DMS53 (cell line): ENCODE data around the gene KAZN.

Experiments
- DNase-seq: peaks from one replicate; lab custom pipeline; 2025; lab: John Stamatoyannopoulos, UW

The KAZN gene

DNA sequence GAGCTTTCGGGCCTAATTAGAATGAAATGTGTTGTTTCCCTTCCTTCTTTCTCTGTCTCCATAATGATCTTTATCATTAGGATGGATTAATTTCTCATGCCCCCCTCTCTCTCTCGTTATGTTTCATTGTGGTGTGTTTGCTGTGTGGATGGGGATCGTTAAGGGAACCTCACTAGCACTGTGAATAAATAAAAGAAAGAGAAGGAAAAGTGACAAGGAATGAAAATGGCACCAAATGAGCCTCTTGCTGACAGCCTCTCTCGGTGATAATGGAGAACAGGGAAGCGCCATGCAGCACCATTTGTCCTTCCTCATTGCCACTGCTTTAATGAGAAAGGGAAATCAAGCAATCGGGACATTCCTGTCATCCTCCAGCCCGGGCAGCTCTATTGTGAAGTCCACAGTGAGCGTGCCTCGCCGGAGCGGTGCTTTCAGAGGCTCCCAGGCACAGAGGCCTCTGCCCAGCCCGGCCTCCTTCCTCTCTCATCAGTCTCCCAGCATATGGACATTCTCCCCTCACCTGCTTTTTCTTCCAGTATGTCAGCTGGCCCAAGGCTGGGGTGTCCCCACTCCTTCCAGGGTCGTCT lies 289.4 kb downstream of the KAZN start:
- DNase-seq, result no peak

- no peak for DNase-seq
Measured at GRCh38 chr1:14888374-14888773, 289.9 kb downstream of the KAZN start.

DNA sequence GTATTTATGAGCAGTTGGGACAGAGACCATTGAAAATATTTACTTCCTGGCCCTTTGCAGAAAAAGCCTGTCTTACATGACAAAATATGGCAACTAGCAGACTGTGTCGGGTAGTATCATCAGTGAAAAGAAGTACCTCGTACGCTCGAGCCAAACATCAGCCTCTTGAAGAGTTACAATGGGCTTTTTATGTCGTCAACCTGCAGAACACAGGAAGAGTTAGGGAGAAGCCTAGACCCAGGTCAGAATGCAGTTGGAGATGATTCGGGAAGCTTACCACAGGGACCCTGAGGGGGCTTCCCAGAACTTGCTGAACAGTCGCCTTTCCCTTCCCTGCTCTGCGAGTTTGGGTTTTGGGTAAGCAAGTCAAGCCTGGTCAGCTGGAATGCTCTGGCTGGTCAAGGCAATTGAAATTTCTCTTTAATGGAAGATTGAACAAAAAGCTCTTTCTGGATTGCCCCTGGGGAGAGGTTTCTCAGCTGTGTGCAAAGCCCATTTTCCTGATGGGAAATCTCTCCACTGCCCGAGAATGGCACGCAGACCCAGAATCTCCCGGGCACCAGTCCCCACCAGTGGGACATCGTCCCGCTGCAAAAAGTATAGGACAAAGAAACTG lies 291.4 kb downstream of the KAZN start:
- DNase-seq, result no peak

- DNase-seq, result no peak
Measured at GRCh38 chr1:14891991-14892390, 293.5 kb downstream of the KAZN start.

DNA sequence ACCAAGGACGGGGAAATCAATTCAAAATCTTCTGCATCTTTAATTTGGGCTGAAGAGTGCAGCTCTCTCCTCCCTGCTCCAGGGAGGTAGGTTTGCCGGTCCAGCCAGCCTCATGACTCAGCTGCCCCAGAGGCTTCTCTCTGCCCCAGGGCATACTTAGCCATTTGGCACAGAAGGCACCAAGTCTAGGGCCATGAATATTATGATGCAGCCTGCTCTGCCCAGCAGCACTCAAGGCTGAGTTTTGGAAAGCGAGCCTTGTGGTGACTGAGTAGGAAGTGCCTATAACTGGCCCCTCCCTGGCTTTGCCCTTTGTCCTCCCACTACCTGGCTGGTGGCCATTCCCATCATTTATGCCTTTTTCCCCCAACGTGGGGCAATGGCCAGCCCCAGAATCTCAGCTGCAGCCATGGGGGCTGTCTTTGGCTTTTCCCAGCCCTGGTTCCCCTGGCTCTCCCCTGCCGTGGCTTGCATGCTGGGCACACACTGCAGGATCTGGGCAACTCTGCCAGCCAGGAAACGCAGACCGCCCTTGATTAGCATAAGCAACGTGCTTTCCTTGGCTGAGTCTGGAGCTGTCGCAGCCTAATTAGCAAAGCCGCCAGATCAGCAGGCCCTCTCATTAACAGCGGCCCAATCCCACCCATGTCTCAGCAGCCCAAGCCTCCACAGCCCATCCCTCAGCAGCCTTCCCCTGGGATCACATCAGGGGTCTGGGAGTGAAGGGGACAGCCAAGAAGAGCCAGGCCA lies 296.5 kb downstream of the KAZN start:
- no peak for DNase-seq

DNA sequence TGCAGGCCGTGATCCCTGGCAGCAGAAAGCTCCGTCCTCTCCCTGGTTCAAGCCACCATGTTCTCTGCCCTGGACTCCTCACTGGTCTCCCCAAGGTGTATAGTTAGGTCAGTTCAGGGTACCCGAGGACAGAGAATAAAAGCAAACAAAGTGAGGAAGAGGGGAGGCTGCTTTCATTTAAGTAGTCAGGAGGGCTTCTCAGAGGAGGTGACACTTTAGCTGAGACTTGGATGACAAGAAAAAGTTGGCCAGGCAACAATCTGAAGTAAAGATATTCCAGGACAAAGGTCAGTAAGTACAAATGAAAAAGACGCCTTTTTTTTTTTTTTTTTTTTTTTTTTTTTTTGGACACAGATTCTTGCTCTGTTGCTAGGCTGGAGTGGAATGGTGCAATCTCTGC lies 297.2 kb downstream of the KAZN start:
- DNase-seq, result no peak

DNA sequence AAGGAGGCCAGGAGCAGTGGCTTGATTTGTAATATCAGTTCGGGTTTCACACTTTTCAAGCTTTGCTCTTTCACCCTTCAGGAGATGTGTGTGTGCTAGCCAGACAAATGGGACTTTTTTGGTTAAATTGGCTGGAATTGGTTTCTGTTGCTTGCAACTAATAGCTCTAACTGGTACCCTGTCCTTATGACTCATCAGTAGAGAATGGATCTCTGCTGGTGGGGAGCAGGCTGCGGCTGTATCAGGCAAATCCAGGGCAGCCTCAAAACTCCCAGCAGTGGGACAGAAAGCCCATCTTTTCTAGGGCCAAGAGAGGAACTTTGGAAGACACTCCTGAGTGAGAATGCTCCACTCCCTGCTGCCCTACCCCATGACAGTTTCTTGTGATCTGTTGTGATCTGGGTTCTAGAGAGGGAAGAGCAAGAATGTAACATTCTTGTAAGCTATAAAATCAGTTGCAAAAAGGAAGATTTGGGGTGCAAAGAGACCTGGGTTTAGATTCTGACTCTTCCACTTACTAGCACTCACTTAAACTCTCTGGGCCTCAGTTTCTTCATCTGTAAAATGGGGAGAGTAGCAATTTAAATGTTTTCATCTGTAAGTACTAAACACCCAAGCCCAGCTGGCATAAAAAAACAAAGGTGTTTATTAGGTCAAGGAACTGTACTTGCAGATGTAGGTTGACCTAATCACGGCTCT lies 298.0 kb downstream of the KAZN start:
- DNase-seq, result no peak

GRCh38 chr1:14897080-14897449 lies 298.6 kb downstream of the KAZN start:
- no peak for DNase-seq

GRCh38 chr1:14897547-14897946 lies 299.1 kb downstream of the KAZN start:
- no peak for DNase-seq

DNA sequence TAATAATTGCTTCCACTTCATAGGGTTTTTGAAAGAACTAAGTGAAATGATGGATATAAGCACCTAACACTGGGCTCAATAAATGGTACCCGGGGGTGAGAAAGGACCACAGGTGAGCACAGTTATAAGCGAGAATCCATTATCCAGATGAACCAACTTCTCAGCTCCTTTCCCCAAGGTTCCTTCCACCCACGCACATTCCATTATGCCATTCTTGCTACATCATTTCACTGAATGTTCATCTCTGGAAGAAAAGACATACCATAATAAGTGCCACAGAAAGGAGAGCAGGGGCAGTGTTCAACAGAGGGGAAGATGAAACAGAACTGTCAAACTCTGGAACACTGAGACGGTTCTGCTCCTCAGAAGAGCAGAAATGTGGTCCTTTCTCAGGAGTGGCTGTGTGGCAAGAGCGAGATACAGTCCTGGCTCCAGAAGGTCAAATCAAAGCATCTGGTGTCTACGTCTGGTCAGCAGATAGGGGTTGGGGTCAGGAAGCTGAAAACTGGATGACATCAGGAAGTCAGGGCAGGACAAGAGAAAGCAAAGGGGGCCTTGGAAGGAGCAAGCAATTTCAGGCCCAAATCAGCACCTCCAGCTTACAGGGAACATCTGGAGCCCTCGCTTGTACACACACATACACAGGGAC lies 299.6 kb downstream of the KAZN start:
- DNase-seq, result no peak

- DNase-seq, result no peak
Measured at GRCh38 chr1:14899686-14900085, 301.2 kb downstream of the KAZN start.

GRCh38 chr1:14901371-14901954 lies 303.0 kb downstream of the KAZN start:
- no peak for DNase-seq

- DNase-seq, result no peak
Measured at GRCh38 chr1:14903922-14904321, 305.4 kb downstream of the KAZN start.

GRCh38 chr1:14906665-14907064 lies 308.2 kb downstream of the KAZN start:
- no peak for DNase-seq

- DNase-seq, result no peak
Measured at GRCh38 chr1:14907416-14907815, 308.9 kb downstream of the KAZN start.

- DNase-seq, result no peak
Measured at GRCh38 chr1:14909273-14909672, 310.8 kb downstream of the KAZN start.

GRCh38 chr1:14909920-14910460 lies 311.5 kb downstream of the KAZN start:
- no peak for DNase-seq

DNA sequence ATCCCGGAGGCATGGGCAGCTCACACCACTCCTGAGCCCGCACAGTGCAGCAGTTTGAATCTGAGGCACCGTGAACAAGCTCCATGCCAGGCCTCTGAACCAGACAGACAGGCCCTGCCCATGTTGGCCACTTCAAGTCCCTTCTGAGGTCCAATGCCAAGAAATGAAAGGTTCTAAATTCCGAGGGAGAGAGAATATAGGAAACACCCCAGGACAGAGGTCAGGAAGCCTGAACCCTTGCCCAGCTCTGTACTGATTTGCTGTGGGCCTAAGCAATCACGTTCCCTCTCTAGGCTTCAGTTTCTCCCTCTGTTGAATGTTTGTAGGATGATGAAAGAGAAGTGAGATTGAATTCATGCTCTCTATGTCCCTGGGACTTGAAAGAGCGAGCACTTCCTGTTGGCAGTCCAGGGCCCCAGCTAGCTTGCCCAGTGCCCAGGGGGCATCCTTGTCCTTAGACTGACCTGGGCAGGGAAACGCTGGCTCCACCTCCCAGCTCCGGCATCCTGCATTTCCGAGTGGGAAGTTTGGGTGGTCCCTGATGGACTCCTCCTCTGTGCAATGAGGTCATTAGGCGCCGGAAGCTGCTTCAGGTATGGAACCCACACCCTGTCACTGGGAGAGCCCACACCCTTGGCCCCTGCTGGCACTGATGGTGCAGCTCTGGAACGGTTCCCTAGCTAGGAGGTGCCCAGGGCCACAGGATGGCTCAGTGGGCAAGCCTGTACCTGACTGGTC lies 312.7 kb downstream of the KAZN start:
- no peak for DNase-seq

DNA sequence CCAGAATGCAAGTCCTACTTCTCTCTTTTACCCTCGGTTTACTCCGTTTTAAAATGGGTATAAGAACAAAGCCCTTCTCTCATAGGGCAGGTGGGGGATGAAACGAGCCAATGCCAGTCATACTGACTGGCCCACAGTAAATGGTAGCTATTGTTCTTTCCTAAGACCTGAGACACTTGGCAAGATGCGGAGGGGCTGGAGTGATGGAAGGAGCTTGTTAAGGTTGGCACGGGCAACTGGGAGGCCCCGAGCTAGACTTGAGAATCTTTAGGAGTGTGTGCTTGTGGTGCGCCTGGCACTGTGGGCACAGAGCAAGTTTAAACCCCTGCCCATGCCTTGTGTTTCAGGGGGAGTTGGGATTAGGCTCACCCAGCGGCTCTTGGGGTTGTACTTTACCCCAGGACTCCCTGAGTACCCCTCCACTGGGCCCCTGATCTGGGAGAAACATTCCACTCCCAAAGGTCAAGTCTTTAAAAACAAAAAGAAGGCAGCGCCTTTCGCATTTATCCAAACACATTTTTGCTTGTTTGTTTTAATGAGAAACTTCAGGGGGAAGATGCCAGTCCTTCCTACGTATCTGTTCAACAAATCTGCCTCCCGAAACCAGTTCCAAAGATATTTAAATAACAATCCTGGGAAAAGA lies 314.5 kb downstream of the KAZN start:
- DNase-seq, result no peak

- no peak for DNase-seq
Measured at GRCh38 chr1:14913482-14914177, 315.1 kb downstream of the KAZN start.
